ENCODE data around the gene CPNE4. TPM values are rescaled to one million over a fixed set of nuclear protein-coding genes. Genes with fewer than 3 reads are reported as not detected.
A peak's percentile ranks its signal among the peaks of the same experiment; 100 is the strongest.
"Not testable (repeated sequence)": the region's sequence is repeated elsewhere in the genome, so short reads cannot be mapped to it uniquely, and the experiment has no call there.

The CPNE4 gene
- total RNA-seq, result not detected
- polyA plus RNA-seq, result not detected
- 0 reads per million in 6 experiments for total RNA-seq

DNA sequence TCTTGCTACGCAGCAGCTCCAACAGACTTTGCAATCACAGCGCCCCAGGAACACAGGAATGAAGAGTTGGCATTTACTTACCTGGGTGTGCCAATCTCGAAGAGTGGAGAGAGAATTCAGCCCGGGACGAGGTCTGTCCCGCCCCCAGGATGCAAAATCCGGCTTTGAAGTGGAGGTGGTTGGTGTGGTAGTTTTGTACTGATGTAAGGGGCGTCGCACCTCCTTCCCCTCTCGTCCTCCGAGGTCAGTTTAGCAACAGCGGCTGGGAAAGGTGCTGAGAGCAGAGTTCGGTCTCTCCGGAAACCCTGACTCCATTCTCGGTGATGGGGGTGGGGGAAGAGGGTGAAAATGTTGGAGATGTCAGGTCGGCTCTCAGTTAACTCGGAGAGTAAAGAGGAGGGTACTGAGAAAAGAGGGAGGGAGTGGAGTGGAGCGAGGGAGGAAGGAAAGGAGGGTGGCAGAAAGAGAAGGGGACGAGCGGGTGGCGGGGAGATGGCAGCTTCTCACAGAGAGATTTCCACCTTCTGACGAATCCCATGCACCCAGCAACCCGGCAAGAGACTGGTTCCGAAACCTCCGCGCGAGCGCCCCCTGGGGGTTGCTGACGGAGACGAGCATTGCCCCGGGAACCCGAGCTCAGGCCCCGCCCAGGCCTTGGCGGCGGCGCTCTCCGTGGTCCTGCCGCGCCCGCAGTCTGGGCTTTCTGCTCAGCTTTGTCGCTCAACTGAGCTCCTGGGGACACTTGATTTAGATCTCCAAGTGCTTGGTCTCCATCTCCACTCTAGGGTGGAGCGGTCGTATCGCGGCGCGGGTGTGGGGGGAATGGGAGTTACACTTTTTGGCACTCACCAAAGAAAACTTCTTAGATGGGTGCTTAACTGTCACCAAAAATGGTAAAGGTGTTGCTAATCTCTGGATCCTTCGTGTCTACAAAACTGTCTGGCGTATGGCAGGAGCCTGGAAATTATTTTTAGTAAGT is at the start of gene CPNE4:
TSS of gene CPNE4 (minus strand) at position 529 of the 979 bp plus-strand sequence.
- Mint-ChIP-seq H3K9me3 (peaks cover 0 to 16% (median 6%) of the 10 kb centered on the region in 9 donors), H3K27ac (peak within 1 kb of the TSS in 1 of 10 donors; percentile 49), H3K36me3 (peaks cover 0 to 10% (median 4%) of the 10 kb centered on the region in 3 donors), H3K4me3 (peak within 1 kb of the TSS in 7 of 10 donors; percentile 7 to 71 (median 41)), H3K4me1 (peaks cover 2 to 16% (median 12%) of the 10 kb centered on the region in 4 donors), H3K27me3 (peaks cover 46 to 82% (median 65%) of the 10 kb centered on the region in 5 donors)
- POLR2A ChIA-PET, result no interaction called here
- ATAC-seq (peak; percentile 37 to 66), DNase-seq (peak in 9 of 10 donors; percentile 7 to 39 (median 21))

DNA sequence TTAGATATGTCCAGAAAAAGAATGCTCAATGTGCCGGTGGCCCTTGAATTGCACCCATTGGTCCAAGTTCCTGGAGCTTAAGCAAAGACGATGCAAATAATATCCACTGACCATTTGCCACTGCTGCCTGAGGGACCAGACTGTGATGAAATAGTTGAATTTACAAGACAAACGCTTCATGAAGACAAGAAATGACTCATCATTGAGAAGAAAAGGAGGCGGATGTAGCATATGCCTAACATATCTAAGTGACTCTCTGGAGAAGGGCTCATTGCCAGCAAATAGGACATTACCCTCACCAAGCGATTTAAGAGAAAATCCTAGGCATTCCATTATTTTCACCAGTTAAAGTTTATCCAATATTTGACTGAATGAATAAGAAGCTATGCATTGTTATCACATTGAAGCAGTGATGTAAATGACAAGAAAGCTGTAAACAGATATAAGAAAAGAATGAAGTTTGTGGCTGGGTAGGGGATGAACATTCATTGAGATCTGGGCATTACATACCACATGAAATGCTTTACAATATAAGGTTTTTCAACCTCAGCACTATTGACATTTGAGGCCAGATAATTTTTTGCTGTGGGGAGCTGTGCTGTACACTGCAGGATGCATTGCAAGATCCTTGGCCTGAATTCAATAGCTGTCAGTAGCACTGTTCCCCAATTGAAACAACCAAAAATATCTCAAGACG is 48.9 kb upstream of the CPNE4 start:
- peaks cover 0 to 10% (median 1%) of the 10 kb centered on the region in 9 donors for H3K9me3 Mint-ChIP-seq
- POLR2A ChIA-PET, result no interaction called here
- no peaks in the 10 kb centered on the region for H3K36me3 Mint-ChIP-seq
- DNase-seq (no peak), ATAC-seq (no peak)
- H3K4me1 Mint-ChIP-seq, result no peaks in the 10 kb centered on the region
- no peak overlapping the region for H3K27ac Mint-ChIP-seq
- no peak overlapping the region for H3K4me3 Mint-ChIP-seq
- H3K27me3 Mint-ChIP-seq, result peaks cover 0 to 16% (median 0%) of the 10 kb centered on the region in 5 donors

DNA sequence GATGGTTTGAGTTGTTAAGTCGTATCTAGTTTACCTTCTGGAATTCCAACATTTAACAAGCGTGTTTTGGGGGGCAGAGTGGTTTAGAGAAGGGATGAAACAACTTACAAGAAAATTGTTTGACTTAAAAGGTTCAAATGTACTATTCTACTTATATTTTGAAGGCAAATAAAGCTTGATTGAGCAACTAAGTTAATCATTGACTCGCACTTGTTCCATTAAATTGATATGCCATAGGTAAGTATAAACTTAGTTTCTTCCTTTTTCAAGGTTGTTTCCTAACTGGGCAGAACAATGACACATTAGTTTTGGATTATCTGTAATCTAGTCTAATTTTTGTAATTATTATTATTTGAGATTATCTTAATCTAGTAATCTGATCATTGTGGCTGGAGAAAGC is 48.3 kb upstream of the CPNE4 start:
- ATAC-seq, result no peak
- POLR2A ChIA-PET, result no interaction called here

DNA sequence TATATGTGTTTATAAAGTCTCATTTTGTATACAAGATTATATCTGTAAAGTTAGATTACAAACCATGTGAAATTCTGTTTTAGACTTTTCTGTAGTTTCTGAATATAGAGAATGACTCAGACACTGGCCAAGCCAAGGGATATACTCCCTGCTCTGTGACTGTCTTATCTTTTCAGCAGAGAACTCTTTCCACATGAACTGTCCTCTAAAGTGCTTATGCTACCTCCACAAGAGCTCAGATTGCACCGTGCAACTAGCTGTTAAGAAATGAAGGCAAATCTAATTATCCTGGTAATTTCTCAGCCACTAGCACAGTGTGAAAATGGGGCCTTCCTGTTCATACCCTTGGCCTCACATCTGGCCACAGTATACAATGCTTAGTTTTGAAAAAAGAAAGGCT is 44.3 kb upstream of the CPNE4 start:
- Mint-ChIP-seq H3K27me3 (peaks cover 0 to 16% (median 0%) of the 10 kb centered on the region in 5 donors), H3K9me3 (peaks cover 0 to 10% (median 0%) of the 10 kb centered on the region in 9 donors), H3K4me3 (no peak overlapping the region), H3K27ac (no peak overlapping the region), H3K4me1 (no peaks in the 10 kb centered on the region), H3K36me3 (no peaks in the 10 kb centered on the region)
- ATAC-seq (no peak), DNase-seq (no peak)
- POLR2A ChIA-PET, result no interaction called here

More for the DNA sequence above, 48.3 kb upstream of the CPNE4 start:
- peaks cover 0 to 10% (median 1%) of the 10 kb centered on the region in 9 donors for H3K9me3 Mint-ChIP-seq
- peaks cover 0 to 16% (median 0%) of the 10 kb centered on the region in 5 donors for H3K27me3 Mint-ChIP-seq
- H3K27ac Mint-ChIP-seq, result no peak overlapping the region
- H3K36me3 Mint-ChIP-seq, result no peaks in the 10 kb centered on the region
- no peak for DNase-seq
- H3K4me3 Mint-ChIP-seq, result no peak overlapping the region
- no peaks in the 10 kb centered on the region for H3K4me1 Mint-ChIP-seq

DNA sequence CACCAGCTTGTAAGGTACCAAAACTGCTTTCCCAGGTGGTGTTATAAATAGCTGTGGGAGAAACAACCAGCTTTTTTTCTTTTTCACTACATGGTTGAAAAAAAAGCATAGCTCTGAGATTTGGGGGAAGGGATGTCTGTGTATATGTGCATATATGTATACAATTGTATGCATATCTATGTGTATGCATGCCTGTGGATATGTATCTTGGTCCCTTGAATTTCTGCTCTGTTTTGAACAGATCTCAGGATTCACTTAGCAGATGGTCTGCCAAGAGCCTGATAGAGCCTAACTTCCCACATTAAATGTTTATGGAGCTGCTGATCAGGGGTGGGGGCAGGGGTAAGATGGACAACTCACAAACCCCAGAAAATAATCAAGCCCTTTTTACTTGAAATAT is 39.0 kb upstream of the CPNE4 start:
- Mint-ChIP-seq H3K27ac (no peak overlapping the region), H3K27me3 (peaks cover 2 to 18% (median 5%) of the 10 kb centered on the region in 5 donors), H3K9me3 (peaks cover 0 to 2% (median 0%) of the 10 kb centered on the region in 9 donors), H3K4me3 (no peak overlapping the region), H3K4me1 (no peaks in the 10 kb centered on the region), H3K36me3 (no peaks in the 10 kb centered on the region)
- ATAC-seq, result no peak
- POLR2A ChIA-PET, result no interaction called here
- DNase-seq, result no peak

DNA sequence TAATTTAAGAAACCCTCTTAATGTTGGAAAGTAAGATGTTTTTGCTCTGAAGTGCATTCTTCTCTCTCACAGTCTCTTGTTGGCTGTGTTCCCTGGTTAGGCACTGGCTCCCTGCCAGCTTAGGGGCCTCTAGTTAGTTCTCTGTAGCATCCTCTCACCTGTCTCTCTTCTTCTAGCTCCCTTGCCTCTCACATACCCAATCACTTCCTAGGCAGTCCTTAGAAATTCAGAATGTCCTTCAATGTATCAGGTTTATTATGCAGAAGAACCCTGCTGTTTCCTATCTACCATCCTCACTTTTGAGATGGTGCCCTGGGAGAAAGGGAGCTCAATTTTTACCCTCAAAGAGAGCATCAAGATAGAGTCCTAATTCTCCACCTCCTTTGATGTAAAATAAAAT is 36.2 kb upstream of the CPNE4 start:
- no peak for DNase-seq
- H3K27me3 Mint-ChIP-seq, result peaks cover 2 to 18% (median 4%) of the 10 kb centered on the region in 5 donors
- no peaks in the 10 kb centered on the region for H3K4me1 Mint-ChIP-seq
- no peaks in the 10 kb centered on the region for H3K36me3 Mint-ChIP-seq
- no peak overlapping the region for H3K4me3 Mint-ChIP-seq
- ATAC-seq, result no peak
- POLR2A ChIA-PET, result no interaction called here
- H3K9me3 Mint-ChIP-seq, result peaks cover 0 to 6% (median 0%) of the 10 kb centered on the region in 9 donors
- H3K27ac Mint-ChIP-seq, result no peak overlapping the region

DNA sequence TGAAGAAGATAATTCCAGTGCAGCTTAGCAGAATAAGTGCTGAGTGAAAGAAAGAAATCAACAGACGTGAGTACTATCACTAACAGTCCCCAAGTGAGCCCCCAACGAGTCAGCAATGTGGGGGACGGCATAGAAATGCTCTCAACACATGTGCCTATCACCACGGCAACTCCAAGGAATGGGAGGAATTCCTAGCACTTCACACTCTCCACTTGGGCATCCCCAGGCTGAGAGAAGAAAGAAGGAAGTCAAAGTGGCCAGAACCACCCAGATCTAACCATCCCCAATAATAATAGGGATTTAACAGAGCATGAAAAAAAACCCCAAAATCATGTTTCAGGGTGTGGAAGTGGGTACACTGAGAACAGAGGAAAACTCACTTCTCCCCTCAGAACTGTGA is 29.3 kb upstream of the CPNE4 start:
- DNase-seq (no peak), ATAC-seq (no peak)
- H3K9me3 Mint-ChIP-seq, result peaks cover 0 to 10% (median 4%) of the 10 kb centered on the region in 9 donors
- H3K4me1 Mint-ChIP-seq, result no peaks in the 10 kb centered on the region
- H3K4me3 Mint-ChIP-seq, result no peak overlapping the region
- H3K27me3 Mint-ChIP-seq, result peaks cover 4 to 23% (median 6%) of the 10 kb centered on the region in 5 donors
- H3K27ac Mint-ChIP-seq, result no peak overlapping the region
- POLR2A ChIA-PET, result no interaction called here
- no peaks in the 10 kb centered on the region for H3K36me3 Mint-ChIP-seq

DNA sequence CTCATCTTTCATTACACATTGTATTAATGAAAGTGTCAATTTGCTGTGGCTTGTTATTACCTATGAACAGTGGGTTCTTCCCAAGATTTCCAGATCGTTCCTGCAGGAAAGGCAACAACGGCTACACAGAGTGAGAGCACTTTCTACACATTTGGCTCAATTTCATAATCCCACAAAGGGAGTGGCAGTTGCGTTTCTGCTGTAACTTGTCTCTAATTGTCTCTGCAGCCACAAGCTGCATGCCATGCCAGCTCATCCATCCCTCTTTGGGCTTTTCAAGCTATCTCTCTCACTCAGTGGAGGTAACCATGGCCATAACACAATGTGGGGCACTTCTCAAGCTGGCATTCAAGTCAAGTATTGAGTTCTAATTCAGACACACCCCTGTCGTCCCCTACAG is 27.7 kb upstream of the CPNE4 start:
- no peak overlapping the region for H3K4me3 Mint-ChIP-seq

DNA sequence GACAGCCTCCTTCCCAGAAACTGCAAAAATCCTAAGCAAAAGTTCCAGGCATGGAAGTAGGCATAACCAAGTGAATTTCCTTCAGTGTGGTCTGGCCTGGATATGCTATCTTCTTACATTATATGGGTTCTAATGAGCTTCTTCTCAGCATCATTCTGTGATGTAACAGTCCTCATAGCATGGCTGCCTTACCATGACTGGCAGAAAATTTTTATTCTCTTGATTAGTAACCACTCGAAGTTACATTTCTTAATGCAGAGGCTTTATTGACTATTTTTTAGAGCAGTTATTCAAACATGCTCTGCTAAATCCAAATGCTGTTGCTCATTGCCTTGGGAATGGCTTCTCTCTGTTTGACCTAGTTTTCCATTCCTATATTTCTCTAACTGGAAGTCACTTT is 21.1 kb upstream of the CPNE4 start:
- POLR2A ChIA-PET, result no interaction called here
- peaks cover 0 to 2% (median 0%) of the 10 kb centered on the region in 3 donors for H3K36me3 Mint-ChIP-seq
- no peaks in the 10 kb centered on the region for H3K4me1 Mint-ChIP-seq
- peaks cover 7 to 18% (median 9%) of the 10 kb centered on the region in 5 donors for H3K27me3 Mint-ChIP-seq
- no peak for ATAC-seq
- no peak overlapping the region for H3K27ac Mint-ChIP-seq
- DNase-seq, result no peak
- no peak overlapping the region for H3K4me3 Mint-ChIP-seq
- H3K9me3 Mint-ChIP-seq, result peaks cover 0 to 13% (median 7%) of the 10 kb centered on the region in 9 donors

More for the DNA sequence above, 27.7 kb upstream of the CPNE4 start:
- POLR2A ChIA-PET, result no interaction called here
- no peaks in the 10 kb centered on the region for H3K36me3 Mint-ChIP-seq
- peaks cover 9 to 28% (median 11%) of the 10 kb centered on the region in 5 donors for H3K27me3 Mint-ChIP-seq
- ATAC-seq, result no peak
- no peaks in the 10 kb centered on the region for H3K4me1 Mint-ChIP-seq
- no peak overlapping the region for H3K27ac Mint-ChIP-seq
- H3K9me3 Mint-ChIP-seq, result peaks cover 0 to 10% (median 7%) of the 10 kb centered on the region in 9 donors
- no peak for DNase-seq

DNA sequence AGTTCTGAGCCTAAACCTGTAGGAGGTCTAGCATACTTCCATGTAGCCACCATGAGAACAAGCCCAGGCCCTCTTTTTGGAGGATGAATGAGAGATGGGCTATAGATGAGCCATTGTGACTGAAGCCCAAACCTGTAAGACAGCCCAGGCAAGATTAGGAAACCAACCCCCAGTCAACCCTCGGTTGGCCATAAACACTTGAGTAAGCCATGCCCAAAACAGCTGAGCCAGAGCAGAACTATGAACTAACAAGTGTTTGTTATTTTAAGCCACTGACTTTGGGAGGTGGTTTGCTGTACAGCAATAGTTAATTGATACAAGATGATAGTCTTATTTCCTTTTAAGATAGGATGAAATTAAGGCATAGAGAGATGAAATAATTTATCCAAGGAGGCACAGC is 12.4 kb upstream of the CPNE4 start:
- POLR2A ChIA-PET, result no interaction called here
- Mint-ChIP-seq H3K27me3 (no peaks in the 10 kb centered on the region), H3K9me3 (peaks cover 0 to 5% (median 0%) of the 10 kb centered on the region in 9 donors), H3K4me1 (no peaks in the 10 kb centered on the region), H3K36me3 (no peaks in the 10 kb centered on the region), H3K4me3 (no peak overlapping the region), H3K27ac (no peak overlapping the region)
- ATAC-seq (no peak), DNase-seq (no peak)

DNA sequence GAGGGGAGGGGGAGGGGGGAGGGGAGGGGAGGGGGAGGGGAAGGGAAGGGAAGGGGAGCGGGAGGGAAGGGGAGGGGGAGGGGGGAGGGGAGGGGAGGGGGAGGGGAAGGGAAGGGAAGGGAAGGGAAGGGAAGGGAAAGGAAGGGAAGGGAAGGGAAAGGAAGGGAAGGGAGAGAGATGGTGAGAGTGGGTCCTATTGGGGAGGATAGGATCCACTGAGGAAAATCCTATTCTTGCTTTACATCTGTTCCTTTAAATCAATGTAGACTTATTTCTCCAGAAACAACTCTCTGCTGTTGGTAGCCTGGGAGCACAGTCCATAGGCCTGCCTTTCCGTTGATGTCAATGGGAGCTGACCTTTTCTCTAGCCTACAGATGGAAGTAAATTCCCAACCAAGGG is 10.1 kb upstream of the CPNE4 start:
- peaks cover 0 to 12% (median 6%) of the 10 kb centered on the region in 5 donors for H3K27me3 Mint-ChIP-seq
- H3K9me3 Mint-ChIP-seq, H3K4me1 Mint-ChIP-seq, POLR2A ChIA-PET, ATAC-seq, H3K4me3 Mint-ChIP-seq, H3K27ac Mint-ChIP-seq, H3K36me3 Mint-ChIP-seq, DNase-seq: not testable (repeated sequence)

DNA sequence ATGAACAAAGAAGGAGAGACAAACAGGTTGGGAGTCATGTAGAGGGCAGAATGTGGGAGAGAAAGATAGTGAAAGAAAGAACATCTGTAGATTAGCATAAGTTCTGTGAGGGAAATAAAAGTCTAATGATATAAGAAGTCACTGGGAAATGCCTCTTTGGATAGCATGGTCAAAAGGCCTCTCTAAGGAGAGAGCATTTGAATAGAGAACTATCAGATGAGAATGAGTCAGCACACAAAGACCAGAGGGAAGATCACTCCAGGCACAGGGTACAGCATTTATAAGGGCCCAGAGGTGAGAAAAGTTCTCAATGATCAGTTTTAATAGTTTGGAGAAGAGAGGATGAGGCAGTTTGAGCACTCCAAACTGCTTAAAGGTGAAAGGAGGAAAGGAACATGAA is 7.9 kb upstream of the CPNE4 start:
- Mint-ChIP-seq H3K36me3 (no peaks in the 10 kb centered on the region), H3K4me1 (no peaks in the 10 kb centered on the region), H3K27me3 (peaks cover 4 to 16% (median 11%) of the 10 kb centered on the region in 5 donors), H3K27ac (no peak overlapping the region), H3K9me3 (peaks cover 0 to under 1% (median 0%) of the 10 kb centered on the region in 9 donors), H3K4me3 (no peak overlapping the region)
- no peak for ATAC-seq
- POLR2A ChIA-PET, result no interaction called here
- no peak for DNase-seq

Data from naive thymus-derived CD8-positive, alpha-beta T cell (primary cell).